ENCODE measurements around the gene PLSCR2. TPM values are rescaled to one million over a fixed set of nuclear protein-coding genes. Genes with fewer than 3 reads are reported as not detected.

PLSCR2 gene
- total and polyA plus RNA-seq, 4 donors, result 0.25 TPM; not detected in 3

DNA sequence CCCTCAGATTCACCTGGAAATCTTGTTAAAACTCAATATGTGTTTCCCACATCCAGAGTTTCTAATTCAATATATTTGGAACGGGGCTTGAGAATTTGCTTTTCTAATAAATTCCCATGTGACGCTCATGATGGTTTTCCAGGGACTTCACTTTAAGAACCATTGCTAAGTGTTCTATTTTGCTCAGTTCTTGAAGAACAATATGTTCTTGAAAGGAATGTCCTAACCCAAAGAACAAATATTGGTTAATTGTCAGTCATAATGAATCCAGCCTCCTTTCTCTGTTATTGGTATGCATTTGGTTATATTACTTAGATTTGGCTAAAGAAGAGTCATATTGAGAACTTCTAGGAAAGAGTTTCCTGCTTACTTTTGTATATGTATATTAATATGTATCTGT lies 4.4 kb upstream of the PLSCR2 start:
- H3K36me3 ChIP-seq (ENCODE audit: control insufficient read depth in 4 of 4, insufficient read depth in 3 of 4, low read depth in 1 of 4, low read length in 3 of 4), result no peaks in the 10 kb centered on the region
- no peaks in the 10 kb centered on the region for H3K27me3 ChIP-seq (ENCODE audit: control insufficient read depth in 4 of 4, insufficient read depth in 4 of 4, low read length in 3 of 4)
- H3K9ac ChIP-seq (ENCODE audit: low read depth in 1 of 2, low read length in 2 of 2), result no peak overlapping the region
- no peak for TF ChIP-seq GABPA (IDR thresholded peaks at IDR 0.05 in 1 of 2, conservative IDR thresholded peaks at IDR 0.05 in 1 of 2)
- TF ChIP-seq, protein P1, sequence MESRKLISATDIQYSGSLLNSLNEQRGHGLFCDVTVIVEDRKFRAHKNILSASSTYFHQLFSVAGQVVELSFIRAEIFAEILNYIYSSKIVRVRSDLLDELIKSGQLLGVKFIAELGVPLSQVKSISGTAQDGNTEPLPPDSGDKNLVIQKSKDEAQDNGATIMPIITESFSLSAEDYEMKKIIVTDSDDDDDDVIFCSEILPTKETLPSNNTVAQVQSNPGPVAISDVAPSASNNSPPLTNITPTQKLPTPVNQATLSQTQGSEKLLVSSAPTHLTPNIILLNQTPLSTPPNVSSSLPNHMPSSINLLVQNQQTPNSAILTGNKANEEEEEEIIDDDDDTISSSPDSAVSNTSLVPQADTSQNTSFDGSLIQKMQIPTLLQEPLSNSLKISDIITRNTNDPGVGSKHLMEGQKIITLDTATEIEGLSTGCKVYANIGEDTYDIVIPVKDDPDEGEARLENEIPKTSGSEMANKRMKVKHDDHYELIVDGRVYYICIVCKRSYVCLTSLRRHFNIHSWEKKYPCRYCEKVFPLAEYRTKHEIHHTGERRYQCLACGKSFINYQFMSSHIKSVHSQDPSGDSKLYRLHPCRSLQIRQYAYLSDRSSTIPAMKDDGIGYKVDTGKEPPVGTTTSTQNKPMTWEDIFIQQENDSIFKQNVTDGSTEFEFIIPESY (IDR thresholded peaks at IDR 0.05), result no peak
- no peak for TF ChIP-seq YY1 (IDR thresholded peaks at IDR 0.05)
- TF ChIP-seq CTCF (IDR thresholded peaks at IDR 0.05; ENCODE audit: low read depth, low read length, missing input control), result no peak
- TF ChIP-seq RXRA (IDR thresholded peaks at IDR 0.05), result no peak
- TF ChIP-seq, protein P2, sequence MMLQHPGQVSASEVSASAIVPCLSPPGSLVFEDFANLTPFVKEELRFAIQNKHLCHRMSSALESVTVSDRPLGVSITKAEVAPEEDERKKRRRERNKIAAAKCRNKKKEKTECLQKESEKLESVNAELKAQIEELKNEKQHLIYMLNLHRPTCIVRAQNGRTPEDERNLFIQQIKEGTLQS (IDR thresholded peaks at IDR 0.05), result no peak
- no peak for TF ChIP-seq JUND (IDR thresholded peaks at IDR 0.05)
- TF ChIP-seq HNF4A (conservative IDR thresholded peaks at IDR 0.05), result no peak
- no peak for TF ChIP-seq HNF4G (IDR thresholded peaks at IDR 0.05)
- H3K9me3 ChIP-seq (ENCODE audit: control insufficient read depth in 4 of 4, low read length in 3 of 4), result no peaks in the 10 kb centered on the region
- H3K27ac ChIP-seq (ENCODE audit: low read depth in 1 of 2, low read length in 2 of 2), result no peak overlapping the region
- peaks cover 0 to 5% (median 2%) of the 10 kb centered on the region in 4 donors for H3K4me1 ChIP-seq (ENCODE audit: control insufficient read depth in 4 of 4, insufficient read depth in 4 of 4, low read length in 3 of 4)
- WGBS, result 94% methylated on average over 2 of the region's 2 CpGs
- DNase-seq (ENCODE audit: low spot score), result no peak
- H3K4me3 ChIP-seq (ENCODE audit: low read depth in 1 of 3, low read length in 3 of 3), result no peak overlapping the region

DNA sequence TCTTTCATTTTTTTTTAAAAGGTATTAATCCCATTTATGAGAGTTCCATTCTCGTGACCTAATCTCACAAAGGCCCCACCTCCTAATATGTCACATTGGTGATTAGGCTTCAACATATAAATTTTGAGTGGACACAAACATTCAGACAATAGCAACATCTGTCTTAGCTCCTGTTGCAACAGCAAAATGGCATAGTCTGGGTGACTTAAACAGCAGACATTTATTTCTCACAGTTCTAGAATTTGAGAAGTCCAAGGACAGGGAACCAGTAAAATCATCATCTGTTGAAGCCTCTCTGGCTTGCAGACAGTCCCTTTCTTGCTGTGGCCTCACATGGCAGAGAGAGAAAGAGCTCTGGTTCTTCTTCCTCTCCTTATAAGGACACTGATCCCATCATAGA lies 3.2 kb upstream of the PLSCR2 start:
- Histone ChIP-seq H3K9ac (ENCODE audit: low read depth in 1 of 2, low read length in 2 of 2) (no peak overlapping the region), H3K27me3 (ENCODE audit: control insufficient read depth in 4 of 4, insufficient read depth in 4 of 4, low read length in 3 of 4) (no peaks in the 10 kb centered on the region), H3K9me3 (ENCODE audit: control insufficient read depth in 4 of 4, low read length in 3 of 4) (no peaks in the 10 kb centered on the region), H3K36me3 (ENCODE audit: control insufficient read depth in 4 of 4, insufficient read depth in 3 of 4, low read depth in 1 of 4, low read length in 3 of 4) (no peaks in the 10 kb centered on the region), H3K27ac (ENCODE audit: low read depth in 1 of 2, low read length in 2 of 2) (no peak overlapping the region), H3K4me1 (ENCODE audit: control insufficient read depth in 4 of 4, insufficient read depth in 4 of 4, low read length in 3 of 4) (peaks cover 0 to 5% (median 2%) of the 10 kb centered on the region in 4 donors), H3K4me3 (ENCODE audit: low read depth in 1 of 3, low read length in 3 of 3) (no peak overlapping the region)
- 97% methylated on average over 1 of the region's 1 CpG for WGBS
- DNase-seq (ENCODE audit: low spot score), result no peak
- TF ChIP-seq, protein P2 (IDR thresholded peaks at IDR 0.05), result no peak
- TF ChIP-seq RXRA (IDR thresholded peaks at IDR 0.05), result no peak
- no peak for TF ChIP-seq HNF4G (IDR thresholded peaks at IDR 0.05)
- TF ChIP-seq EGR1 (IDR thresholded peaks at IDR 0.05; ENCODE audit: low read depth in 2 of 2), result no peak
- no peak for TF ChIP-seq TAF1 (conservative IDR thresholded peaks at IDR 0.05)
- no peak for TF ChIP-seq YY1 (IDR thresholded peaks at IDR 0.05)
- no peak for TF ChIP-seq HNF4A (conservative IDR thresholded peaks at IDR 0.05)
- no peak for TF ChIP-seq GABPA (IDR thresholded peaks at IDR 0.05 in 1 of 2, conservative IDR thresholded peaks at IDR 0.05 in 1 of 2)
- TF ChIP-seq, protein P1 (IDR thresholded peaks at IDR 0.05), result no peak
- TF ChIP-seq NR2F2 (IDR thresholded peaks at IDR 0.05), result no peak
- no peak for TF ChIP-seq MAX (IDR thresholded peaks at IDR 0.05)
- no peak for TF ChIP-seq SP1 (IDR thresholded peaks at IDR 0.05)
- TF ChIP-seq CTCF (IDR thresholded peaks at IDR 0.05; ENCODE audit: low read depth, low read length, missing input control), result no peak
- no peak for TF ChIP-seq FOXA2 (IDR thresholded peaks at IDR 0.05)

All from liver (tissue), 9 donors.